ENCODE results near the gene ABCA10. TPM values are rescaled to one million over a fixed set of nuclear protein-coding genes. Genes with fewer than 3 reads are reported as not detected.
"Not testable (repeated sequence)": the region's sequence is repeated elsewhere in the genome, so short reads cannot be mapped to it uniquely, and the experiment has no call there.

Gene ABCA10
- total RNA-seq, 1 donor from 2014 or later = 9.8 TPM

GRCh38 chr17:69175625-69176456 lies 52.8 kb downstream of the ABCA10 start:
- ATAC-seq (peak; percentile 59 to 65), DNase-seq (no peak)
- intact Hi-C loops (cut with DNase I) = no loop called here
- no peak for TF ChIP-seq CTCF (IDR thresholded peaks at IDR 0.05)
- Histone ChIP-seq H3K4me3 (no peak overlapping the region), H3K36me3 (peaks cover 3% of the 10 kb centered on the region), H3K9me3 (no peaks in the 10 kb centered on the region), H3K27ac (no peak overlapping the region), H3K27me3 (ENCODE audit: low read depth) (no peaks in the 10 kb centered on the region), H3K4me1 (peaks cover 7% of the 10 kb centered on the region)

- DNase-seq (no peak), ATAC-seq (no peak)
- Histone ChIP-seq H3K27ac (no peak overlapping the region), H3K4me3 (no peak overlapping the region), H3K27me3 (ENCODE audit: low read depth) (no peaks in the 10 kb centered on the region), H3K9me3 (no peaks in the 10 kb centered on the region), H3K36me3 (peaks cover 3% of the 10 kb centered on the region), H3K4me1 (peaks cover 7% of the 10 kb centered on the region)
- intact Hi-C loops (cut with DNase I) = no loop called here
- no peak for TF ChIP-seq CTCF (IDR thresholded peaks at IDR 0.05)
Measured at GRCh38 chr17:69175262-69175624, 53.4 kb downstream of the ABCA10 start.

- no peak overlapping the region for H3K27ac ChIP-seq
- no peak overlapping the region for H3K4me3 ChIP-seq
- H3K4me1 ChIP-seq = no peaks in the 10 kb centered on the region
- peaks cover 3% of the 10 kb centered on the region for H3K36me3 ChIP-seq
- H3K27me3 ChIP-seq (ENCODE audit: low read depth) = no peaks in the 10 kb centered on the region
- H3K9me3 ChIP-seq = no peaks in the 10 kb centered on the region
- TF ChIP-seq CTCF (IDR thresholded peaks at IDR 0.05) = no peak
- ATAC-seq (no peak), DNase-seq (no peak)
- intact Hi-C loops (cut with DNase I) = no loop called here
Measured at GRCh38 chr17:69173118-69173517, 55.5 kb downstream of the ABCA10 start.

- no peaks in the 10 kb centered on the region for H3K9me3 ChIP-seq
- peaks cover 3% of the 10 kb centered on the region for H3K36me3 ChIP-seq
- TF ChIP-seq CTCF (IDR thresholded peaks at IDR 0.05) = no peak
- intact Hi-C loops (cut with DNase I) = no loop called here
- no peak for DNase-seq
- H3K27me3 ChIP-seq (ENCODE audit: low read depth) = no peaks in the 10 kb centered on the region
- no peaks in the 10 kb centered on the region for H3K4me1 ChIP-seq
- H3K27ac ChIP-seq = no peak overlapping the region
- no peak overlapping the region for H3K4me3 ChIP-seq
- ATAC-seq = no peak
Measured at GRCh38 chr17:69170377-69170776, 58.2 kb downstream of the ABCA10 start.

GRCh38 chr17:69168642-69169041 lies 60.0 kb downstream of the ABCA10 start:
- DNase-seq; H3K4me3 ChIP-seq; H3K36me3 ChIP-seq; H3K27me3 ChIP-seq (ENCODE audit: low read depth); ATAC-seq; H3K9me3 ChIP-seq; H3K4me1 ChIP-seq; intact Hi-C loops (cut with DNase I); H3K27ac ChIP-seq: not testable (repeated sequence)

- no peaks in the 10 kb centered on the region for H3K36me3 ChIP-seq
- no peaks in the 10 kb centered on the region for H3K4me1 ChIP-seq
- no peak for TF ChIP-seq CTCF (IDR thresholded peaks at IDR 0.05)
- H3K27me3 ChIP-seq (ENCODE audit: low read depth) = no peaks in the 10 kb centered on the region
- intact Hi-C loops (cut with DNase I) = no loop called here
- H3K4me3 ChIP-seq = no peak overlapping the region
- H3K9me3 ChIP-seq = no peaks in the 10 kb centered on the region
- no peak overlapping the region for H3K27ac ChIP-seq
- no peak for DNase-seq
- ATAC-seq = no peak
Measured at GRCh38 chr17:69166957-69167356, 61.7 kb downstream of the ABCA10 start.
